Measurements from ENCODE around the gene IRX1. TPM values are rescaled to one million over a fixed set of nuclear protein-coding genes. Genes with fewer than 3 reads are reported as not detected.

The IRX1 gene
- polyA plus RNA-seq, 1 experiment: not detected

DNA sequence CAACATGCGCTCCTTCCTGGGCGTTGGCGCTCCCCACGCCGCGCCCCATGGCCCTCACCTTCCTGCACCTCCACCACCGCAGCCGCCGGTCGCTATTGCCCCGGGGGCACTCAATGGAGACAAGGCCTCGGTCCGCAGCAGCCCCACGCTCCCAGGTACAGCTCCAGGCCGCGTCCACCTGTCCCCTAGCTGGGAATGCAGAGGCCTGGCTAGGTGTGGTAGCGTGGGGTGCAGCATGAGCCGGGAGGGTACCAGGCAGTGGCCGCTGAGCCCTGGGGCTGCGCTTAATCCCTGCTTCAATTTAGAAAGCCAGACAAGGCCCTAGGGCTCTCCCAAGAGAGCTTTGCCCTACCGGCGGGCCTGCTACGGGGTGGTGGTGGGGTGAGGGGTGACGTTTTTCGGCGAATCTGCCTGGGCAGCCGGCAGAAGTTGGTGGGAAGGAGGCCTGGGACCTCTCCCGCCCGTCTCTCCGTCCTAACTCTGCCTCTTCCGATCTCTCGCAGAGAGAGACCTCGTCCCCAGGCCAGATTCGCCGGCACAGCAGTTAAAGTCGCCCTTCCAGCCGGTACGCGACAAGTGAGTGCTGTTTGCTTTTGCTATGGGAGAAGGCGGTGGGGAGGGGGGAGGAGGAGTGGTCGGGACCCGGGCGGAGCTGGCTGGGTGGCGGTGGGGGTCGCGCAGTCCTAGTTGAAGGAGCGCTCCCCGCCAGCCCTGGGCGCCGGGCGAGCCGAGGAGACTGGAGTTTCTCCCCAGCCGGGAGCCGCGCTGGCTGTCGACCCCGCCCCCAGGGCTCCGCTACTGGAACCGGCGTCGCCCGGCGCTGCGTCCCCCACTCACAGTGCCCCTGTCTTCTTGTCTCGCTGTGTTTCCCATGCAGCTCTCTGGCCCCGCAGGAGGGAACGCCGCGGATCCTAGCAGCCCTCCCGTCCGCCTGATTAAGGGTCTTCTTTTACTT, 4.8 kb downstream of the IRX1 start:
- Histone ChIP-seq H3K9me3 (ENCODE audit: control insufficient read depth, insufficient read depth, low read length) (no peaks in the 10 kb centered on the region; the same call in 1 of the 2 replicates), H3K27me3 (ENCODE audit: control insufficient read depth, insufficient read depth, low read length) (peaks cover 58% of the 10 kb centered on the region), H3K27ac (ENCODE audit: low read depth, low read length) (no peak overlapping the region), H3K4me3 (ENCODE audit: low read depth, low read length) (no peak overlapping the region)
- no peak for DNase-seq (ENCODE audit: low read depth, low spot score)
- ChIA-PET POLR2A (no interaction called here), CTCF (no interaction called here)
- TF ChIP-seq, protein P1, sequence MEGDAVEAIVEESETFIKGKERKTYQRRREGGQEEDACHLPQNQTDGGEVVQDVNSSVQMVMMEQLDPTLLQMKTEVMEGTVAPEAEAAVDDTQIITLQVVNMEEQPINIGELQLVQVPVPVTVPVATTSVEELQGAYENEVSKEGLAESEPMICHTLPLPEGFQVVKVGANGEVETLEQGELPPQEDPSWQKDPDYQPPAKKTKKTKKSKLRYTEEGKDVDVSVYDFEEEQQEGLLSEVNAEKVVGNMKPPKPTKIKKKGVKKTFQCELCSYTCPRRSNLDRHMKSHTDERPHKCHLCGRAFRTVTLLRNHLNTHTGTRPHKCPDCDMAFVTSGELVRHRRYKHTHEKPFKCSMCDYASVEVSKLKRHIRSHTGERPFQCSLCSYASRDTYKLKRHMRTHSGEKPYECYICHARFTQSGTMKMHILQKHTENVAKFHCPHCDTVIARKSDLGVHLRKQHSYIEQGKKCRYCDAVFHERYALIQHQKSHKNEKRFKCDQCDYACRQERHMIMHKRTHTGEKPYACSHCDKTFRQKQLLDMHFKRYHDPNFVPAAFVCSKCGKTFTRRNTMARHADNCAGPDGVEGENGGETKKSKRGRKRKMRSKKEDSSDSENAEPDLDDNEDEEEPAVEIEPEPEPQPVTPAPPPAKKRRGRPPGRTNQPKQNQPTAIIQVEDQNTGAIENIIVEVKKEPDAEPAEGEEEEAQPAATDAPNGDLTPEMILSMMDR (IDR thresholded peaks at IDR 0.05; ENCODE audit: low read depth, low read length): no peak

DNA sequence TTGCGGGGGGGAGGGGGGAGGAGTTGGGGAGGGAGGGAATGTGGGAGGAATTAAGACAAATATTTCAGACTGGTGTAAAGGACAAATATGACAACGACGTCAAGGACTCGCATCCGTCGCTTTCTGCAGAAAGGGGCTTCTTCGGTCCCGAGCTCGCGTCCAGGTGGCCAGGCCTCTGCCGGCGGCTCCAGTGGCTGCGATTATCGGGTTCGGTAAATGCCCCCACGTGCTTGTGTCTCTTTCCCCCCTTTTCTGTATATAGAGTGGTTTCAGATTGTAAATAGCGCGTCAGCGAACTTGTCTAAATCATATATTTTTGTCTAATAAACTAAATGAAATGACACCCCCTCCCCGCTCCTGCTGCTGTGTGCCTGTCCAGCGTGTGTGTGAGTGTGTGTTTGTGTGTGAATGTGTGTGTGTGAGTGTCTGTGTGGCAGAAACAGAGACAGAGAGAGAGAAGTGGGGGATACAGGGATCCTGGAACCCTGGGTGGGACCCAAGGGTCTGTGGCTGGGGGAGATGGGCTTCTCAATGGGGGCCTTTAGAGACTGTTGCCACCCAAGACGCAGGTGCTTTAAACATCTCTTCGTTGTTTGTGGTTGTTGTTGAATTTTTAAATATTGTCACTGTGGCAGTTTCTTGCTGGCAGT, 5.6 kb downstream of the IRX1 start:
- H3K9me3 ChIP-seq (ENCODE audit: control insufficient read depth, insufficient read depth, low read length): no peaks in the 10 kb centered on the region; the same call in 1 of the 2 replicates
- peaks cover 58% of the 10 kb centered on the region for H3K27me3 ChIP-seq (ENCODE audit: control insufficient read depth, insufficient read depth, low read length)
- ChIA-PET CTCF (no interaction called here), POLR2A (no interaction called here)
- H3K27ac ChIP-seq (ENCODE audit: low read depth, low read length): no peak overlapping the region
- TF ChIP-seq, protein P1 (IDR thresholded peaks at IDR 0.05; ENCODE audit: low read depth, low read length): no peak
- no peak for DNase-seq (ENCODE audit: low read depth, low spot score)
- H3K4me3 ChIP-seq (ENCODE audit: low read depth, low read length): no peak overlapping the region

DNA sequence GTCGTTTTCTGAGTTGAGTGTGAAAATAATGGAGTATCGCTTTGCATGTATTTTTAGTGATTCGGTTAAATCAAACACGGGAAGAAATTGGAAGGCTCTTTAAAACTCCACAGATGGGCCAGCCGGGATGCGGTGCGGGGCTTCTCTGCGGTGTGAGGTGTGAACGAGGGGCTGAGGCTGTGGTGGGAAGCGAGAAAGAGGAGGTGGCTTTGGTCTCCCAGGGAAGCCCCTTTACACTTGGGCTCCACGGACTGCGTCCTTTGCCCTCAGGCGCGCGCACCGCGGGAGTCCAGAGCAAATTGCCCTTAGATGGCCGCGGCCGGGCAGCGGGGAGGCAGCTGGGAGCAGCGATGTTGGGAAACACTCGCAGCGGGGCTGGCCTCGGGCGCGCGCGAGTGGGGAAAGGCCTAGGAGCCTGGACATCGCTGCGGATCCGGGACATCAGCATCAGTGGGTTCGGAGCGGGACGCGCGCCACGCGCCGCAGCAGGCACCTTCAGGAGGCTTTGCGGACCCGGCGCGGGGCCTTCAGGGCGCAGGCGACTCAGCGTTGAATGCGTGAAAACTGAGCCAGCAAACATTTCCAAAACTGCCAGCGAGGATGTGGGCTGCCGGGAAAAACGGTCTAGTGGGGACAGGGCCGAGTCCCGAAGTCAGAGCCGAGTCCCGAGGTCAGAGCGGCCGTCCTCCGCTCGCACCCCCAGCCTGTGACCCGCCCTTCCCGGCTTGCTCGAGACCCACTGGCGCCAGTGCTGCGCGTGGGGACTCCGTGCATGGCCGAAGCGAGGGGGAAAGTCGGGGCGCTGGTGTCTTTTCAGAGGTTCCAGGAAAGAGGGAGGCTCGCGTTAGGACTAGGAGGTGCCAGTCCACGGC, 6.5 kb downstream of the IRX1 start:
- ChIA-PET CTCF (no interaction called here), POLR2A (no interaction called here)
- no peak overlapping the region for H3K27ac ChIP-seq (ENCODE audit: low read depth, low read length)
- TF ChIP-seq, protein P1 (IDR thresholded peaks at IDR 0.05; ENCODE audit: low read depth, low read length): no peak
- H3K27me3 ChIP-seq (ENCODE audit: control insufficient read depth, insufficient read depth, low read length): peaks cover 52% of the 10 kb centered on the region
- no peak overlapping the region for H3K4me3 ChIP-seq (ENCODE audit: low read depth, low read length)
- H3K9me3 ChIP-seq (ENCODE audit: control insufficient read depth, insufficient read depth, low read length): no peaks in the 10 kb centered on the region; the same call in 1 of the 2 replicates
- DNase-seq (ENCODE audit: low read depth, low spot score): no peak

DNA sequence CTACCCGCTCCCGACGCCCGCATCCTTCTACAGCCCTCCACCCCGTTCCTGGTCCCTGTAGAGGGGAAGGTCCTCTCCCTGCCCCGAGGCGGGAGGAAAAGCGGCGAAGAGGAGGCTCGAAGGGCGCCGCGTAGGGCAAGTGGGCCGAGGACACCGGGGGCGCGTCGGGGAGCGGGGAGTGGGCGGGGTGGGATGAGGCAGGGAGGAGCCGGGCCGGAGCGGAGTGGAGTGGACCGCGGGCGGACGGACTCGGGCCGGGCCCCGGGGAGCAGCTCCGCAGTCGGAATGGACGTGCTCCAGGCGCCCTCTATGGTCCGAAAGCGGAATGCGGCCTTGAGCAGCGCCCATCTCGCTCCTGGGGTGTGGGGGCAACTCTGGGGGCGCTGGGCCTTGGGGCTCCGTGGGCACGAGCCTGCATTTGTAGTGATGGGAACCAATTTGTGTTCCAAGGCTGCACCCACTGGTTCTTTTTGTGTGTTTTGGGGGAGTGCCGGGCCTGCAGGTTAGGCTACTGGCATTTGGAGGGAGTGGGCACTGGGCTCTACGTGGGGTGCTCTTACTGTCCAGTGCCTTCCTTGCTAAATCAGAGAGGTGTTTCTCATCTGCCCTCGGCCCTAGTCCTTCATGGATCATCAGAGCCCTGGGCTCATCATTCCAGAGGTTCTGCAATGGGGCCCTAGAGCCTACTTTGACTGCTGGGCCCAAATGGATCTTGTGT, 7.3 kb downstream of the IRX1 start:
- H3K27me3 ChIP-seq (ENCODE audit: control insufficient read depth, insufficient read depth, low read length): peaks cover 44% of the 10 kb centered on the region
- TF ChIP-seq, protein P1 (IDR thresholded peaks at IDR 0.05; ENCODE audit: low read depth, low read length): peak; percentile 18; the same call in 1 of the 2 replicates
- H3K27ac ChIP-seq (ENCODE audit: low read depth, low read length): no peak overlapping the region
- DNase-seq (ENCODE audit: low read depth, low spot score): no peak
- POLR2A ChIA-PET: no interaction called here
- CTCF ChIA-PET: no interaction called here
- no peak overlapping the region for H3K4me3 ChIP-seq (ENCODE audit: low read depth, low read length)
- H3K9me3 ChIP-seq (ENCODE audit: control insufficient read depth, insufficient read depth, low read length): no peaks in the 10 kb centered on the region; the same call in 1 of the 2 replicates
